ENCODE results near the gene CFAP119. TPM values are rescaled to one million over a fixed set of nuclear protein-coding genes. Genes with fewer than 3 reads are reported as not detected.

CFAP119 gene
- total and polyA plus RNA-seq, 9 of the 15 experiments (the other 6 are each of a cell fraction or from before 2014, with no cell fraction given): 5.5 to 33.7 (median 9.6) TPM

DNA sequence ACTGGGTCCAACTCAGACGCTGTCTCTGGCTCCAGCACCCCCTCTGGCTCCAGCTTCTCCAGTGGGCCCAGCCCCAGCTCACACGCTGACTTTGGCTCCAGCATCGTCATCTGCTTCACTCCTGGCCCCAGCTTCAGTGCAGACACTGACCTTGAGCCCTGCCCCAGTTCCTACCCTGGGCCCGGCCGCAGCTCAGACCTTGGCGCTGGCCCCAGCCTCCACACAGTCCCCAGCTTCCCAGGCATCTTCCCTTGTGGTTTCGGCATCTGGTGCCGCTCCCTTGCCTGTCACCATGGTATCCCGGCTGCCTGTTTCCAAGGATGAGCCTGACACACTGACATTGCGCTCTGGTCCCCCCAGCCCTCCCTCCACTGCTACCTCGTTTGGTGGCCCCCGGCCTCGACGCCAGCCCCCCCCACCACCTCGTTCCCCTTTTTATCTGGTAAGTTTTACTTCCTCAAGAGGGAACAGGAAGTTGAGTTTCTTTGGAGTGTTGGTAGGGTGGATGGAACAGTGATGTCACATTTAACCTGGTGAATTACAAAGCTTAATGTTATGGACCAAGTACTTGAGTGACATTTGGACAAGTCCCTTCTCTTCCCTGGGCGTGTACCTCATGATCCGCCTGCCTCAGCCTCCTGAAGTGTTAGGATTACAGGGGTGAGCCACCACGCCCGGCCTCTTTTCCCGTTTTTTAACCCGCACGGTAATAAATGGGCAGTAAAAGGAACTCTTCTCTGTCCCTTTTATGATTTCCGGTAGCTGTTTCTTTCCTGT lies 37.0 kb downstream of the CFAP119 start:
- ATAC-seq: no peak
- no TSS peak for BruUV-seq (replicated peaks)
- Histone ChIP-seq H3K9me1 (ENCODE audit: control insufficient read depth, insufficient read depth, low read length) (no peaks in the 10 kb centered on the region), H3K27me3 (ENCODE audit: control insufficient read depth in 2 of 2, insufficient read depth in 2 of 2, low read length in 2 of 2) (no peaks in the 10 kb centered on the region), H3K4me1 (replicated peaks in 1 of 2; ENCODE audit: control insufficient read depth in 2 of 2, insufficient read depth in 2 of 2, low read length in 2 of 2) (peaks cover 0 to 8% of the 10 kb centered on the region in 2 experiments; a peak in 2 of 5 replicates), H3K9me3 (replicated peaks; ENCODE audit: control insufficient read depth, insufficient read depth, low read depth, low read length) (no peaks in the 10 kb centered on the region), H3K4me3 (no peak overlapping the region), H3K27ac (ENCODE audit: extremely low read depth, low read depth, low read length) (no peak overlapping the region), H3K36me3 (ENCODE audit: control insufficient read depth, insufficient read depth, low read length) (peaks cover 97% of the 10 kb centered on the region), H3K9ac (ENCODE audit: insufficient read depth in 1 of 2, low read depth in 2 of 2, low read length in 2 of 2) (no peak overlapping the region), H4K20me1 (replicated peaks; ENCODE audit: control insufficient read depth, insufficient read depth, low read length) (0 out of 2 replicates have a peak, but pooled peaks cover 3% of the 10 kb centered on the region), H2AFZ (ENCODE audit: low read depth, low read length) (no peak overlapping the region), H3K4me2 (ENCODE audit: insufficient read depth, low read length) (no peak overlapping the region), H3K79me2 (ENCODE audit: control insufficient read depth, insufficient read depth, low read length) (peaks cover 12% of the 10 kb centered on the region; the same call in 2 of the 3 replicates)
- no peak for FAIRE-seq
- 92% methylated on average over 15 of the region's 23 CpGs for WGBS (ENCODE audit: insufficient coverage, low coverage, missing lambda C conversion rate)
- ChIA-PET POLR2A (interaction anchor here (0.5 to 3.0 kb wide), 10 partner anchors 10 to 281 kb away, joined by 3 to 19 read pairs (median 3); partner anchors contain the start of gene PHKG2), CTCF (ENCODE audit: low intra/inter-chr PET ratio) (no interaction called here)
- in situ Hi-C loops (cut with MboI): no loop called here
- DNase-seq (ENCODE audit: extremely low read depth in 1 of 4, low spot score in 3 of 4): no peak
- intact Hi-C loops (cut with micrococcal nuclease): no loop called here
- 0 out of 2 replicates have a peak, but pooled peaks have one; percentile 7 for TF ChIP-seq POLR2A (conservative IDR thresholded peaks at IDR 0.05)
- no peak for TF ChIP-seq NFRKB (IDR thresholded peaks at IDR 0.05; ENCODE audit: low read depth)
- TF ChIP-seq RBFOX2 (IDR thresholded peaks at IDR 0.05; ENCODE audit: low read depth, low read length): peak; percentile 41; the same call in 1 of the 2 replicates
- TF ChIP-seq, protein P1, sequence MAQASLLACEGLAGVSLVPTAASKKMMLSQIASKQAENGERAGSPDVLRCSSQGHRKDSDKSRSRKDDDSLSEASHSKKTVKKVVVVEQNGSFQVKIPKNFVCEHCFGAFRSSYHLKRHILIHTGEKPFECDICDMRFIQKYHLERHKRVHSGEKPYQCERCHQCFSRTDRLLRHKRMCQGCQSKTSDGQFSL (CRISPR knock-in tag; IDR thresholded peaks at IDR 0.05): peak; percentile 59; the same call in 1 of the 2 replicates
- TF ChIP-seq, protein P1 (tag; IDR thresholded peaks at IDR 0.05): no peak
- TF ChIP-seq POLR2G (IDR thresholded peaks at IDR 0.05; ENCODE audit: low read depth, low read length): peak; percentile 51

All from K562 (cell line).